Heart left ventricle (tissue), 16 donors: ENCODE data around the gene FBXO48. TPM values are rescaled to one million over a fixed set of nuclear protein-coding genes. Genes with fewer than 3 reads are reported as not detected.

Source experiments
- ATAC-seq, 4 donors: fragments of 200-7000 bp; cut with Tn5 transposase; one replicate each; pipeline ENCODE4 v1.9.1; 2020 to 2022; ENCODE audit warnings: moderate library complexity in 4 of 4, mild to moderate bottlenecking in 3 of 4, moderate number of reproducible peaks in 1 of 4
- DNase-seq, 5 donors: peaks; one replicate each; pipeline ENCODE4 v3.0.0-alpha.2; 2020
- H3K27ac ChIP-seq, 12 donors: fragments of 200-600 bp; sonication (generic) in 4 of 12; one replicate each; pipeline versions ENCODE4 v1.5.0 to v1.8.0; 2016 to 2022; ENCODE audit warnings: mild to moderate bottlenecking in 2 of 12
- H3K27me3 ChIP-seq, 9 donors: fragments of 200-600 bp; sonication (generic) in 2 of 9; one replicate each; pipeline versions ENCODE4 v1.5.1 to v1.8.0; 2016 to 2022; ENCODE audit warnings: mild to moderate bottlenecking in 3 of 9
- H3K36me3 ChIP-seq, 9 donors: fragments of 200-600 bp; sonication (generic) in 2 of 9; one replicate each; pipeline versions ENCODE4 v1.5.0 to v1.8.0; 2018 to 2022; ENCODE audit warnings: mild to moderate bottlenecking in 2 of 9
- H3K4me1 ChIP-seq, 12 donors: fragments of 200-600 bp; sonication (generic) in 4 of 12; one replicate each; pipeline versions ENCODE4 v1.5.0 to v1.8.0; 2016 to 2022; ENCODE audit warnings: mild to moderate bottlenecking in 3 of 12
- H3K4me3 ChIP-seq, 12 donors: fragments of 200-600 bp; sonication (generic) in 4 of 12; one replicate each; pipeline versions ENCODE4 v1.5.0 to v1.8.0; 2017 to 2022; ENCODE audit warnings: mild to moderate bottlenecking in 9 of 12, moderate library complexity in 4 of 12
- H3K9me3 ChIP-seq, 12 donors: fragments of 200-600 bp; sonication (generic) in 4 of 12; one replicate each; pipeline versions ENCODE4 v1.5.0 to v1.8.0; 2016 to 2022; ENCODE audit warnings: mild to moderate bottlenecking in 1 of 12
- CTCF ChIP-seq, 12 donors: fragments of 200-600 bp; sonication (generic) in 4 of 12; IDR thresholded peaks; one replicate each; pipeline versions ENCODE4 v1.5.0 to v1.8.0; 2018 to 2022; ENCODE audit warnings: antibody characterized with exemption in 12 of 12, mild to moderate bottlenecking in 5 of 12
- POLR2A ChIP-seq, 2 donors: fragments of 450-650 bp; IDR thresholded peaks; one replicate each; pipeline ENCODE4 v1.6.1; 2017; ENCODE audit warnings: antibody characterized with exemption in 2 of 2, mild to moderate bottlenecking in 2 of 2, moderate library complexity in 2 of 2
- WGBS, 4 donors: extraction: QIAGEN DNeasy Blood & Tissue Kit in 2 of 4; methylation state at CpG; one replicate each; pipeline versions ENCODE4 v1.1.5 to v1.1.7; 2013 to 2018; 5-methylcytosine and 5-hydroxymethylcytosine counted together
- intact Hi-C, 10 donors: fragments of 100-400 bp; cut with DNase I; formaldehyde crosslinking; loops; one replicate each; pipeline versions ENCODE4 v1.11.1 to v1.14.2; 2022
- polyA plus RNA-seq, 2 donors: library from polyadenylated mRNA; stranded (reverse); fragments of 200-250 nt; gene quantifications; one replicate each; pipeline ENCODE4 v1.2.3, GENCODE V29; 2013
- total RNA-seq, 9 donors: library from RNA; depleted of rRNA in 2 of 9; stranded (reverse); fragments of >200 nt in 2 of 9; fragmentation: NEBNext Ultra II Directional in 3 of 9; extraction: Animal tissue kit (Norgen Biotek cat#: 25700) in 3 of 9; gene quantifications; one replicate each; pipeline versions ENCODE4 v1.1.0 to v1.2.4, GENCODE V29; 2016 to 2023
- donor health status: ischemic (EF 13 %, LVEDD 7.1; RV severe dilation, severe dysfunction).
- donor health status: healthy with polysubstance abuse.
- donor health status: DM: no; HTN: yes; CAD: no.
- donor health status: DM: no; HTN: no; CAD: no.
- donor health status: ischemic (EF 25% LVEDD 6.9; RV normal size, moderate dysfunction).
- donor health status: ischemic (EF 25% LVEDD 5.7; RV mildly dilated, moderate dysfunction).
- donor health status: healthy.
- donor health status: DM: yes; HTN: yes; CAD: no.
- donor health status: ischemic (EF 35%, LVEDD 5.7; RV mildly dilated, moderate dysfunction).
- donor health status: nonischemic (EF 11% LVEDD 7.7; RV severe dilation, severe dysfunction).
- donor health status: DM: yes; HTN: yes; CAD: no.
- donor health status: PGD.
- donor health status: ischemic (EF 29% LVEDD 5.4; RV normal size, mild dysfunction).
- donor health status: nonischemic (EF 23%, LVEDD 6.1; RV moderate dilation, normal function).

Gene FBXO48
- total and polyA plus RNA-seq, 11 donors: 0.42 to 1.3 (median 1.1) TPM

- no peak overlapping the region for H3K27ac ChIP-seq
- DNase-seq (no peak), ATAC-seq (no peak)
- no peak overlapping the region for H3K4me3 ChIP-seq
- TF ChIP-seq CTCF (IDR thresholded peaks at IDR 0.05): no peak
- TF ChIP-seq POLR2A (IDR thresholded peaks at IDR 0.05): no peak
- intact Hi-C loops: no loop called here
- H3K27me3 ChIP-seq: no peaks in the 10 kb centered on the region
- H3K4me1 ChIP-seq: peaks cover 0 to 27% (median 0%) of the 10 kb centered on the region in 12 donors
- 57 to 69% (median 63%) methylated on average over 3 of the region's 3 CpGs for WGBS, 4 donors
- no peaks in the 10 kb centered on the region for H3K36me3 ChIP-seq
- no peaks in the 10 kb centered on the region for H3K9me3 ChIP-seq
Observed at GRCh38 chr2:68420254-68420910, 46.7 kb downstream of the FBXO48 start.

GRCh38 chr2:68418855-68419254 lies 48.2 kb downstream of the FBXO48 start:
- DNase-seq: no peak
- Histone ChIP-seq H3K27me3 (no peaks in the 10 kb centered on the region), H3K9me3 (no peaks in the 10 kb centered on the region), H3K4me1 (peaks cover 0 to 12% (median 0%) of the 10 kb centered on the region in 12 donors), H3K36me3 (no peaks in the 10 kb centered on the region), H3K27ac (no peak overlapping the region), H3K4me3 (no peak overlapping the region)
- no peak for ATAC-seq
- intact Hi-C loops: no loop called here
- WGBS, 4 donors: 80 to 100% (median 87%) methylated on average over 3 of the region's 3 CpGs
- TF ChIP-seq CTCF (IDR thresholded peaks at IDR 0.05): no peak
- TF ChIP-seq POLR2A (IDR thresholded peaks at IDR 0.05): no peak

- no peak overlapping the region for H3K27ac ChIP-seq
- TF ChIP-seq POLR2A (IDR thresholded peaks at IDR 0.05) (no peak), CTCF (IDR thresholded peaks at IDR 0.05) (no peak)
- DNase-seq (no peak), ATAC-seq (no peak)
- no peak overlapping the region for H3K4me3 ChIP-seq
- no peaks in the 10 kb centered on the region for H3K36me3 ChIP-seq
- peaks cover 0 to 8% (median 0%) of the 10 kb centered on the region in 12 donors for H3K4me1 ChIP-seq
- intact Hi-C loops: no loop called here
- 43 to 74% (median 67%) methylated on average over 1 of the region's 1 CpG for WGBS, 4 donors
- H3K27me3 ChIP-seq: no peaks in the 10 kb centered on the region
- H3K9me3 ChIP-seq: no peaks in the 10 kb centered on the region
Observed at GRCh38 chr2:68418419-68418818, 48.7 kb downstream of the FBXO48 start.

- no peak for DNase-seq
- TF ChIP-seq POLR2A (IDR thresholded peaks at IDR 0.05): no peak
- TF ChIP-seq CTCF (IDR thresholded peaks at IDR 0.05): no peak
- no peaks in the 10 kb centered on the region for H3K27me3 ChIP-seq
- intact Hi-C loops: no loop called here
- no peaks in the 10 kb centered on the region for H3K36me3 ChIP-seq
- no peak for ATAC-seq
- no peak overlapping the region for H3K4me3 ChIP-seq
- no peaks in the 10 kb centered on the region for H3K9me3 ChIP-seq
- H3K27ac ChIP-seq: no peak overlapping the region
- 32 to 100% (median 66%) methylated on average over 1 of the region's 1 CpG for WGBS, 4 donors
- peaks cover 0 to 7% (median 0%) of the 10 kb centered on the region in 12 donors for H3K4me1 ChIP-seq
Observed at GRCh38 chr2:68417926-68418325, 49.2 kb downstream of the FBXO48 start.
